Stomach (tissue), 9 donors: ENCODE measurements around the gene TMEM81. TPM values are rescaled to one million over a fixed set of nuclear protein-coding genes. Genes with fewer than 3 reads are reported as not detected.

Experiments used
- DNase-seq, 2 donors: peaks; one replicate each; pipeline versions ENCODE4 v3.0.0 to v3.0.0-alpha.2; 2013 to 2019
- H3K27ac ChIP-seq, 5 donors: fragments of 200-600 bp in 4 of 5; sonication (generic) in 4 of 5; one replicate each; pipeline ENCODE4 v1.5.1; 2013 to 2019; ENCODE audit warnings: mild to moderate bottlenecking in 1 of 5, moderate library complexity in 1 of 5
- H3K27me3 ChIP-seq, 3 donors: fragments of 200-600 bp; sonication (generic); one replicate each; pipeline ENCODE4 v1.5.1; 2017 to 2019; ENCODE audit warnings: mixed run types in 1 of 3
- H3K36me3 ChIP-seq, 4 donors: fragments of 200-600 bp; sonication (generic); 1 replicate in 3 of 4; 2 replicates in 1 of 4; pipeline ENCODE4 v1.5.1; 2016 to 2019
- H3K4me1 ChIP-seq, 4 donors: fragments of 200-600 bp; sonication (generic); one replicate each; pipeline ENCODE4 v1.5.1; 2016 to 2019
- H3K4me3 ChIP-seq, 4 donors: fragments of 200-600 bp; sonication (generic) in 3 of 4; one replicate each; pipeline ENCODE4 v1.5.1; 2016 to 2019; ENCODE audit warnings: mild to moderate bottlenecking in 1 of 4
- H3K9me3 ChIP-seq, 4 donors: fragments of 200-600 bp; sonication (generic); one replicate each; pipeline ENCODE4 v1.5.1; 2016 to 2019
- EP300 ChIP-seq: sonication (generic); formaldehyde crosslinking; IDR thresholded peaks from one replicate; pipeline ENCODE4 v1.6.1; 2017; ENCODE audit warnings: antibody characterized with exemption
- POLR2A ChIP-seq, 4 donors: fragments of 450-650 bp; IDR thresholded peaks; one replicate each; pipeline ENCODE4 v1.6.1; 2016; ENCODE audit warnings: antibody characterized with exemption in 4 of 4, control low read depth in 2 of 4, mild to moderate bottlenecking in 1 of 4, moderate library complexity in 1 of 4
- POLR2AphosphoS5 ChIP-seq, 3 donors: sonication (generic); formaldehyde crosslinking; IDR thresholded peaks; one replicate each; pipeline ENCODE4 v1.6.1; 2016; ENCODE audit warnings: antibody characterized with exemption in 3 of 3
- WGBS, 5 donors: extraction: QIAGEN DNeasy Blood & Tissue Kit in 3 of 5; methylation state at CpG; one replicate each; pipeline versions ENCODE4 v1.1.5 to v1.1.7; 2013 to 2018; 5-methylcytosine and 5-hydroxymethylcytosine counted together
- intact Hi-C: fragments of 100-400 bp; cut with DNase I; formaldehyde crosslinking; loops from one replicate; pipeline ENCODE4 v1.15.1; 2023; ENCODE audit warnings: low total_unique reads
- polyA plus RNA-seq, 3 donors: library from polyadenylated mRNA; stranded (reverse); fragments of 200-250 nt; gene quantifications; one replicate each; pipeline ENCODE4 v1.2.3, GENCODE V29; 2013
- total RNA-seq, 5 donors: library from RNA; depleted of rRNA; stranded (reverse); fragments of >200 nt; gene quantifications; one replicate each; pipeline versions ENCODE4 v1.1.0 to v1.2.3, GENCODE V29; 2014 to 2016
- TF ChIP-seq, protein P1 (sequence below), 7 experiments: fragments of 450-650 bp in 4 of 7; fragments of 200-600 bp in 3 of 7; sonication (generic) in 3 of 7; IDR thresholded peaks; one replicate each; pipeline ENCODE4 v1.5.1; 2016 to 2019; ENCODE audit warnings: antibody characterized with exemption in 7 of 7, control low read depth in 2 of 7, mild to moderate bottlenecking in 1 of 7
- donor health status: healthy with polysubstance abuse.
- donor health status: Bipolar disorder and iron deficiency.
- donor health status: healthy.

The TMEM81 gene
- total and polyA plus RNA-seq, 8 donors, result 1.1 to 10.3 (median 1.8) TPM; not detected in 4

DNA sequence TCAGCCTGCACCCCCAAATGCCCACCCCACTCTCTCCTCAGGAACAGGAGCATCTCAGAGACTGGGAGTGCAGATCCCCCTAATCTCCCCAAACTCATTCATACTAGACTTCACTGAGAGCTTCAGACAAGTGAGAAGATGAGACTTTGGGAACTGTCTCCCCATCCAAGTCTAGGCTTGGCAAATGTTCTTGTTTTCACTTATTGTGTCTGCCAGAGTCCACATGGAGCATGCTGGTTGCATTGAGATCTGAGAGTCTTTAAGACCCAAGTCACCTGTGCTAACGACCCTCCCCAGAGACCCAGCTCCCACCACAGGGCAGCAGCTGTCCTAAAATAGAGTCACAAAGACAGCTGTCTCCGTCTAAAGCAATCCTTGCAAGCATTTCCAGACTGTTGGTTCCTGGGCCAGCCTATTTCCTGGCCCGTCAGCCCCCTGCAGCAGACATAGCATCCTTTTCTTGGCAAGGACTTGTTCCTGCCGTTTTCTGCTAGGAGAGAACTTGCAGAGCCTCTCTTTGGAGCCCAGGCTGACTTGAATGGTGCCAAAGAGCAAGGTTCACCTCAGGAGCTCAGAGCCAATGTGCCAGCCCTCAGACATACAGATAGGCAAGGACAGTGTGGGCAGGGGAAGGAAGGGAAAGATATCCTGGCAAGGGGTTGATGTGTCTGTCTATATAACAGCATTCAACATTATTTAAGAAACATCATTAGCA, 43.1 kb downstream of the TMEM81 start:
- Histone ChIP-seq H3K4me1 (peaks cover 0 to 13% (median 5%) of the 10 kb centered on the region in 4 donors), H3K9me3 (no peaks in the 10 kb centered on the region), H3K36me3 (no peaks in the 10 kb centered on the region), H3K4me3 (no peak overlapping the region), H3K27me3 (peaks cover 12 to 67% (median 42%) of the 10 kb centered on the region in 3 donors), H3K27ac (no peak overlapping the region)
- WGBS, 5 donors, result 24 to 43% (median 33%) methylated on average over 4 of the region's 4 CpGs
- DNase-seq, result no peak
- TF ChIP-seq POLR2A (IDR thresholded peaks at IDR 0.05), result no peak
- no peak for TF ChIP-seq EP300
- TF ChIP-seq, protein P1, sequence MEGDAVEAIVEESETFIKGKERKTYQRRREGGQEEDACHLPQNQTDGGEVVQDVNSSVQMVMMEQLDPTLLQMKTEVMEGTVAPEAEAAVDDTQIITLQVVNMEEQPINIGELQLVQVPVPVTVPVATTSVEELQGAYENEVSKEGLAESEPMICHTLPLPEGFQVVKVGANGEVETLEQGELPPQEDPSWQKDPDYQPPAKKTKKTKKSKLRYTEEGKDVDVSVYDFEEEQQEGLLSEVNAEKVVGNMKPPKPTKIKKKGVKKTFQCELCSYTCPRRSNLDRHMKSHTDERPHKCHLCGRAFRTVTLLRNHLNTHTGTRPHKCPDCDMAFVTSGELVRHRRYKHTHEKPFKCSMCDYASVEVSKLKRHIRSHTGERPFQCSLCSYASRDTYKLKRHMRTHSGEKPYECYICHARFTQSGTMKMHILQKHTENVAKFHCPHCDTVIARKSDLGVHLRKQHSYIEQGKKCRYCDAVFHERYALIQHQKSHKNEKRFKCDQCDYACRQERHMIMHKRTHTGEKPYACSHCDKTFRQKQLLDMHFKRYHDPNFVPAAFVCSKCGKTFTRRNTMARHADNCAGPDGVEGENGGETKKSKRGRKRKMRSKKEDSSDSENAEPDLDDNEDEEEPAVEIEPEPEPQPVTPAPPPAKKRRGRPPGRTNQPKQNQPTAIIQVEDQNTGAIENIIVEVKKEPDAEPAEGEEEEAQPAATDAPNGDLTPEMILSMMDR (IDR thresholded peaks at IDR 0.05), result no peak
- no peak for TF ChIP-seq POLR2AphosphoS5 (IDR thresholded peaks at IDR 0.05)
- intact Hi-C loops, result no loop called here

DNA sequence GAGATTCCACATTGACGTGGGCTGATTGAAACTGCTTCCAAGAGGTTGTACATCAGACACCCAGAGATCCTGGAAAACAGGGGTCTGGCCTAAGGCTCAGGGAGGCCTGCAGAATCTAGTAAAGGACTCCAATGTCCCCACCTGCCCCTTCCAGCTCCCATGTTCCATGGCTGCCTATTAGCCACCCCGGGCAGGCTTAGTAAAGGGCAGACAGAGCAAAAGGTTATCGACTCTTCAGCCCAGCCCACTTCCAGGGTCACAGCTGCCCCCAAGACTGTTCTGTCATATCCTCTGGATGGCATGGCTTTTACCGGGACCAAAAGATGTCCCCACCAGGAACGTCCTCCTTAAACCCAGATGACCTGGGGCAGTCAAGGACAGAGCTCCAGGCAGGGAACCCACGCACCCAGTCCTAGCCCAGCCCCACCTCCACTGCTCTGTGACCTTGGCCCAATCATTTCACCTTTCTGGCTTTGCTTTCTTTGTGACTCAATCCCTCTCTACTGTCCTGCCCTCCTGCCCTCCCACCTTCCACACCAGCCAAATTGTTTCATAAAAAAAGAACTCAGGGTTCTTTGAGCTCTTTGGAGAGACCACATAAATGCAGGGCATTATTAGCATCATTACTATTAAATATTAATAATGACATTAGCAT, 46.0 kb downstream of the TMEM81 start:
- Histone ChIP-seq H3K36me3 (no peaks in the 10 kb centered on the region), H3K27me3 (peaks cover 4 to 38% (median 16%) of the 10 kb centered on the region in 3 donors), H3K9me3 (no peaks in the 10 kb centered on the region), H3K27ac (no peak overlapping the region), H3K4me1 (peaks cover 0 to 8% (median 3%) of the 10 kb centered on the region in 4 donors), H3K4me3 (no peak overlapping the region)
- 70 to 80% (median 79%) methylated on average over 5 to 6 of the region's 6 CpGs for WGBS, 5 donors
- DNase-seq, result no peak
- intact Hi-C loops, result no loop called here
- TF ChIP-seq POLR2AphosphoS5 (IDR thresholded peaks at IDR 0.05), result no peak
- TF ChIP-seq, protein P1 (IDR thresholded peaks at IDR 0.05), result no peak
- no peak for TF ChIP-seq POLR2A (IDR thresholded peaks at IDR 0.05)
- TF ChIP-seq EP300, result no peak

DNA sequence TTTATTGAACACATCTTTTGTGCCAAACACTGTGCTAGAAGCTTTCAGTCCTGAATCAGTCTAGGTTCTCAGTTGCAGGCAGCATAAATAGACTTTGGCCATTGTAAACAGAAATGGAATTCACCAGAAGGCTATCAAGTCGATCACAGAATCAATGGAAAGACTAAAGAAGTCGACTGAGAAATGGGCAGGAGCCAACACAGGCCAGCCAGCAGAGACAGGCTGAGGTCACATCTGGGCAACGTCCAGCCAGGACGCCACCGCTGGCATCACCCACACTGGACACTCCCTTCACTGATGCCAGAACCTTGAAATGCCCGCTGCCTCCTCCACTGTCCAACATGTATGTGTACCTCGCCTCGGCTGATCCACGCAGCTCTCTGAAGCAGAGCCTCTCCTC, 46.7 kb downstream of the TMEM81 start:
- H3K4me1 ChIP-seq, result peaks cover 0 to 1% (median 0%) of the 10 kb centered on the region in 4 donors
- DNase-seq, result no peak
- H3K36me3 ChIP-seq, result no peaks in the 10 kb centered on the region
- H3K9me3 ChIP-seq, result no peaks in the 10 kb centered on the region
- TF ChIP-seq POLR2AphosphoS5 (IDR thresholded peaks at IDR 0.05), result no peak
- TF ChIP-seq, protein P1 (IDR thresholded peaks at IDR 0.05), result no peak
- TF ChIP-seq POLR2A (IDR thresholded peaks at IDR 0.05), result no peak
- TF ChIP-seq EP300, result no peak
- H3K27me3 ChIP-seq, result peaks cover 0 to 38% (median 9%) of the 10 kb centered on the region in 3 donors
- intact Hi-C loops, result no loop called here
- WGBS, 5 donors, result 60 to 78% (median 72%) methylated on average over 9 of the region's 9 CpGs
- H3K4me3 ChIP-seq, result no peak overlapping the region
- no peak overlapping the region for H3K27ac ChIP-seq

Other genes starting within 250 kb of the TMEM81 start
- 10 to 100 TPM; 12.5 to 54.2 (median 22.3) TPM for gene NFASC, start 213.6 kb downstream of the TMEM81 start, total RNA-seq
- gene NFASC, start 213.6 kb downstream of the TMEM81 start, polyA plus RNA-seq, result 1 to 10 TPM; 1.1 to 4.7 (median 2.3) TPM
- 1 to 10 TPM in 2 of 5 donors, under 1 TPM in 1, not detected in 2; 0.58 to 2.2 (median 1.3) TPM for gene CNTN2, start 41.2 kb downstream of the TMEM81 start, total RNA-seq
- under 1 TPM in 2 of 3 donors, not detected in 1; 0.12 to 0.20 TPM for gene CNTN2, start 41.2 kb downstream of the TMEM81 start, polyA plus RNA-seq
- gene RBBP5, start 37.5 kb upstream of the TMEM81 start, total RNA-seq, result 10 to 100 TPM in 2 of 5 donors, 1 to 10 TPM in 3; 1.4 to 13.4 (median 8.9) TPM
- 1 to 10 TPM; 3.4 to 6.0 (median 4.7) TPM for gene RBBP5, start 37.5 kb upstream of the TMEM81 start, polyA plus RNA-seq
- gene DSTYK, start 127.2 kb upstream of the TMEM81 start, total RNA-seq, result 10 to 100 TPM in 1 of 5 donors, 1 to 10 TPM in 4; 2.9 to 15.2 (median 5.8) TPM
- gene DSTYK, start 127.2 kb upstream of the TMEM81 start, polyA plus RNA-seq, result 1 to 10 TPM; 2.4 to 3.3 (median 2.4) TPM
- 1 to 10 TPM in 2 of 5 donors, under 1 TPM in 1, not detected in 2; 0.45 to 3.1 (median 1.4) TPM for gene TMCC2, start 143.5 kb upstream of the TMEM81 start, total RNA-seq
- gene TMCC2, start 143.5 kb upstream of the TMEM81 start, polyA plus RNA-seq, result 1 to 10 TPM in 2 of 3 donors, under 1 TPM in 1; 0.78 to 1.8 (median 1.5) TPM
- gene NUAK2, start 237.3 kb upstream of the TMEM81 start, total RNA-seq, result 10 to 100 TPM in 1 of 5 donors, 1 to 10 TPM in 3, under 1 TPM in 1; 0.58 to 16.5 (median 3.1) TPM
- 1 to 10 TPM; 1.2 to 2.7 (median 1.3) TPM for gene NUAK2, start 237.3 kb upstream of the TMEM81 start, polyA plus RNA-seq